ENCODE results near the gene PTPRM.
A peak's percentile ranks its signal among the peaks of the same experiment; 100 is the strongest.

The PTPRM gene

DNA sequence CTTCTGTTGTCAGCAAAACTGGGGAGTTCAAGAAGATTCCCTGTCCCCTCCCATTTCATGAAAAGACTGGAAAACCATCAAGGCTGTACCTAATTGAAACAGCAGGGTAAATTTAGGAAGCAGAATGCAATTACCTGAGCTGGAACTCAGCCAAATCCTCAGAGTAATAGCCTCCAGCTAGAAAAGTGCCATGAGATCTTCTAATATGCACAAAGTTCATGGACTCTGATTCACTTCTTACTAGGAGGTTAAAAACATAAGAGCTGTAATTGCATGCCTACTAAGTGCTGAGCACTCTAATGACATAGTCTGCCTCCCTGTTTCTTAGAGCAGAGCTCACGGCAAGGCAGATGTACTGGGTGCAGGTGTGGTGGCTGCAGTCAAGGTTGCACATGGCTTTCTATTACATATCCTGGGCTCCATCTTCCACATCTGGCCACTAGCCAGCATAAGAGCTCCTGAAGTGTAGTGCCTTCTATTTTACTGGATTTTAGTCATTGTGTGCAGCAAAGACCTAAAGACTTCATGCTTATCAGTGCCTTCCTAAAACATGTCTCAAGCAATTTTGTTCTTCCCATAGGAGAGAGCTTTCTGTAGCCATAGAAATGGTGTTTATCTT, 341.7 kb downstream of the PTPRM start:
- peak; percentile 70 for DNase-seq

DNA sequence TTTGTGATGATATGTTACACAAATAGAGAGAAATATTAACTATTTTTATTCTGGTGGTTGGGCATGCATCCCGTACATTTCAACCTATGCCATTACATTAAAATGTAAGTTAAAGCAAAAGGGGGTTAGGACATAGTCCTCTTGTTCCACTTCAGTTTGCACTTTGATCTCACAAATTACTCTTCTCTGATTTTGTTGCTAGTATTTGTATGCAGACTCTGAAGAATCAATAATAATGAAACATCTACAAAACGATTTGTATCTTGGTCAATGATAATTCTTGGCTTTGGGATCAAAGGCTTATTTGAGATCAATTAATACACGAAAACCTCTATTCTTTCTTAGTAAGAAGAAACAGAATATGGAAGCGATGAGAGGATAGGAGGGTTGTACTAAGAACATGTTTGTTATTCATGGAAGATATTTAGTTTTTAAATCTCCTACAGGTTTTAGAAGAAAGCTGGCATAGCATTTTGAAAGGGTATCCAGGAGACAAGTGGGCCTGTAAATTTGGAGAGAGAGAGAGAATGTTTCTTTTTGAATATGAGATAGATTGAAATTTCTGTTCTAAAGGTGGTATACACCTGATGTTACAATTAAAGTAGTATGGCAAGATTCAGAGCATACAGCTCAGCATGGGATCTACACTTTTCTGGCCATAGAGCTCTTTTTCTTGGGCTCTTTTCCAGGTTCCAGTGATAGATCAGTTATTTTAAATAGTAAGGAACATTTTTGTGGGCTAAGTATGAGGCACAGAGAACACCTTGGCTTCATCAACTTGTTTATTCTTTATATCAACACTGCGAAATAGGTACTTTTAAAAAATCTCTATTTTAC, 347.9 kb downstream of the PTPRM start:
- DNase-seq, result no peak

DNA sequence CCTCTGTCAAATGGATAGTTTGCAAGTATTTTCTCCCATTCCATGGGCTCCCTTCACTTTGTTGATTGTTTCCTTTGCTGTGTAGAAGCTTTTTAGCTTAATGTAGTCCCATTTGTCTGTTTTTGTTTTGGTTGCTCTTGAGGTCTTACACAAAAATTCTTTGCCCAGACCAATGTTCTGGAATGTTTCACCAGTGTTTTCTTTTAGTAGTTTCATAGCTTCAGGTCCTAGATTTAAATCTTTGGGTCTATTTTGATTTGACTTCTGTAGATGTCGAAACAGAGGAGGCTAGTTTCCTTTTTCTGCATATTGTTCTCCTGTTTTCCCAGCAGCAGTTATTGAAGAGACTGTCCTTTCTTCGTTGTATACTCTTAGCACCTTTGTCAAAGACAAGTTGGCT, 351.6 kb downstream of the PTPRM start:
- DNase-seq, result no peak

DNA sequence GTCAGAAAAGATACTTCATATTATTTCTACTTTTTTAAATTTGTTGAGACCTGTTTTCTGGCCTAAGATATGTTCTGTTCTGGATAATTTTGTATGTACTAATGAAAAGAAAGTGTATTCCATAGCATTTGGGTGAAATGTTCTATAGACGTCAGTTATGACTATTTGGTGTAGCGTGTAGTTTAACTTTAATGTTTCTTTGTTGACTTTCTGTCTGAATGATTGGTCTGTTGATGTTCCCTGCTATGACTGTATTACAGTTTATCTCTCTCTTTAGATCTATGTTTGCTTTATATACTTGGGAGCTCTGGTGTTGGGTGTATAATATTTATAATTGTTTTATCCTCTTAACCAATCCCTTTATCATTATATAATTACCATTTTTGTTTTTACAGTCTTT, 352.4 kb downstream of the PTPRM start:
- DNase-seq, result no peak

DNA sequence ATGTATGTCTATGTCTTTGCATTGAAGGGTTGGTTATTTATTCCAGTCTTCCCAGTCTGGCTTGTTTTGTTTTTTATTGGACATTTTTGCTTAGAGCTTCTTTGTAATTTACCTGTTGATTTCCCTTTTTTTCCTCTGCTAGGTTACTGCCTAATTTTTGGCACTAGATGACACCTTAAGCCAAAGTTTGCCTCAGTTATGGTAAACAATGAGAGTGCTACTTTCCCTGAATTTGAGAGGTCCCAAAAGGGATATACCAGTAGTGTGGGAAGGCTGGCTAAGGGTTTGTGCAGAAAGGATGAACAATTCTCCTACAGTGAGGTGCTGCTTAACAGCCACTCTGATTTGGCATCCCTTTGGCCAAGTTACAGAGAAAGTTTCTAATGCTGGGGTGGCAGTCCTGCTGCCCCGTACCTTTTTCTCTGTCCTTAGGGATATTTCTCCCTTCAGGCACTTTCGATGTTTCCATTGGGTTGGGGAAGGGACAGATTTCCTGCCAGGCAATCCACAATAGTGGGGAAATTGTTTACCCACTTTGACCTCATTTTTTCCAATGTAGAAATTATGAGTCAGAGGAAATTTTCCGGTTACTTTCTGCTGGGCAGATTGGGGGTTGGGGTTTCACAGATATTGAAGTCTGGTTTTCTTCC, 354.9 kb downstream of the PTPRM start:
- no peak for DNase-seq

DNA sequence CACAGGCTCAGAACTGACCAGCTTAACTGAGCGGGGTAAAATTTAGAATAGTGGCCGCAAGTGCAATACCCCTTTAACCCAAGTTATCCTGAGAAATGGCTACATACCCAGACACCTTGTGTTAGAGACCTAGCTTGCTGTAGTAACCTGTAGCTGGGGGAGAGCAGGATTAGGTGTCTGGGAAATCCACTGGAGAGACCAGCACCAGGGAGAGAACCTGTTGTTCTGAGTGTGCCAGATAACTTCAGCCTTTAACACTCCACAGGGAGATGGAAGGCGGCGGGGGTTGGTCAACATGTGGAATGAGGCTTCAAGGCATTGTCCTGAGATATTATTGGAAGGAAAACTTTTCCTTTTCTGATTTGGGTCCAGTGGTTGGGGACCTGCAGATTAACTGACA, 356.0 kb downstream of the PTPRM start:
- no peak for DNase-seq

DNA sequence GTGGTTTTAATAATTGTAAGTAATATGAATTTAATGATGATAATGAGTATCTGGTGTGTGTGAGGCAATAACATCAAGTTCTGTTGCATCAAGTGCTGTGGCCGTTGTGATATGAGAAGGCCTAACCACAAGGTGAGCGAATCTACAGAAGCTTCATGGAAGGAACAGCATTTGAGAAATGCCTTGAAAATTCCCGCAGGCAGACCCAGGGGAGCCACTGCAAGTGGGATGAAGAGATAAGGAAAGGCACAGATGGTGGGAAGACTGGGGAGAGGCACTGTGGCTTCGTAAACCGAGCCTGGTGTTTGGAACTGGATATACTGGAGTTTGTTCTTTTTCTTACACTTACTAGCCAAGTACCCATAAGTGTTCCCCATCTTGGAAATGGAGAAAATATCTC, 357.5 kb downstream of the PTPRM start:
- DNase-seq, result peak; percentile 72

DNA sequence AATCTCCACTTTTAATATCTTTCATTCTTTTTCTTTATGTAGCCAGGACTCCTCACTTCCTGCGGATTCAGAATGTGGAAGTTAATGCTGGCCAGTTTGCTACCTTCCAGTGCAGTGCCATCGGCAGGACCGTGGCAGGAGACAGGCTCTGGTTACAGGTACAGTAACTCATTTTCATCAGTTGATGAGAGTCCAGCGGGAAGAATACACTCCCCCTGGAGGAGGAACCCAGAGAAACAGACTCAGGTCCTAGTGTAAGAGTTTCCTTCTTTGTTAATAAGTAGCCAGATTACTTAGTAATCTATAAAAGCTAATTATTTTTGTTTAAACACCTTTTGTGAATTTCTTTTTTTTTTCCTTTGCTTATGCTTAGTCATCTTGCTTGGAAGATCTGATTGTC, 359.4 kb downstream of the PTPRM start:
- DNase-seq, result no peak

DNA sequence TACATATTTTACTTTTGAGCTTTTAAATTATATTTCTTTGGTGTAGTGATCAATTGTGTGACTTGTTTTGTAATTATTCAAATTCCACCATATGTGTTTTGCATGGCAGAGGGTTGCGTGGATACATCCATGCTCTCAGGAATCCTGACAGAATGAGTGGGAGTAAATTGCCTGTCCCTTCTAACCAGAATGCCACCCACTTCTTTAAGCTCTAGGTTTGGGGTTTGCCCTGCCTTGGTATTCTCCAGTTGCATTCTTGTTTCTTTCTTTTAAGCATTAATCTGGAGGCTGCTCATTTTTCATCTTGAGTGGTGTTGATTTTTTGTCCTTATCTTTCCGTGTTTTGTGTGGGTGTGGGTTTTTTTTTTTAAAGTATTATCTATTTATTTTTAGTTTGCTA, 360.0 kb downstream of the PTPRM start:
- no peak for DNase-seq

DNA sequence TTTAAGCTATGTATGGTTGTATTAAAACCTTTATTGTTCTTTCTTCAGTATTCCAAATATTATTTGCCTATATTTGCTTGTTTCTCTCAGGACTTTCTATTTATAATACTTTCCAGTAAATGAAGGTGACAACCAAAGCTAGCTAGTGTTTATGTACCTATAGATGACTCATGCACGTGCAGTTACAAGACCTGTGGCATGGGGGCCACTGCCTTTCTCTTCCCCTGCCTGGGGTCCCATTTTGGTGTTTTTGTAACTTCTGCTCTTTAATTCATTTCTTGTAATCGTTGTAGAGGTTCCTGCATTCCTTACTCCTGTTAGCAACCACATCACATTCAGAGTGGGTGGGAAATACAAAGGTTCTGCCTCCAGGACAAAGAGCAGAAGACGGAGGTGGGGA, 364.6 kb downstream of the PTPRM start:
- DNase-seq, result no peak

DNA sequence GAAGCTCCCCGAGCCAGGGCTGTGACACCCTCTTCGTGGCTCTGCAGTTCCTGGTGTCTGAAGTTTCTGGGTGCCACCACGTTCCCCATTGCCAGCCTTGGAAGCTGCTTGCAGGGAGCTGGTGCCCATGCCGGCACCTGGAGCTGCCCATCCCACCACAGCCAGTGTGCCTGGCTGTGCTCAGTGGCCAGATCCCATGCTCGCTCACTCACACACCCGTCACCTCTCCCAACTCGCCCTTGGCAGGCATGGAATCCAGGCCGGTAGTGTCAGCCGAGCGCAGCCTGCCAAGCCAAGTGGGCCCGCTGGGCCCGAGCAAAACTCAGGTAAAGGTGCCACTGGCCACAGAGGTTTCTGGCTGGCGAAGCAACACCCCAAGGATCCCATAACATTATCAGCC, 370.2 kb downstream of the PTPRM start:
- DNase-seq, result no peak

DNA sequence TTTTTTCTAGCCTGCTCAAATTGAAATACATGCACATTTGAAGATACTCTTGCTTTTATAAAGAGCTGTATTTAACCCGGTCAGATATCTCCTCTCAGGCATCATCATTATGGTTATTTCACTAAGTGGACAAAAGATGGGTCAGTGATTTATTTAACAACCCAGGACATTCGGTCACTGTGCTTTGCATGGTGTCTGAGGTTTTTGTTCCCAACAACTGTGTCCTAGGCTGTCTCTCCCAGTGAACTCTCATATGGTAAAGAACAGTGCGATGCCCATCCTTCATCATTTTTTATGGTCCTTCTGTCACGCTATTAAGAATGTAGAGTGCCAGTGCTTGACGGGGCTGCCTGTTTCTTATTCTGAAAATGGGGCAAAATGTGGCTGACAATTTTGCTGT, 372.4 kb downstream of the PTPRM start:
- no peak for DNase-seq

DNA sequence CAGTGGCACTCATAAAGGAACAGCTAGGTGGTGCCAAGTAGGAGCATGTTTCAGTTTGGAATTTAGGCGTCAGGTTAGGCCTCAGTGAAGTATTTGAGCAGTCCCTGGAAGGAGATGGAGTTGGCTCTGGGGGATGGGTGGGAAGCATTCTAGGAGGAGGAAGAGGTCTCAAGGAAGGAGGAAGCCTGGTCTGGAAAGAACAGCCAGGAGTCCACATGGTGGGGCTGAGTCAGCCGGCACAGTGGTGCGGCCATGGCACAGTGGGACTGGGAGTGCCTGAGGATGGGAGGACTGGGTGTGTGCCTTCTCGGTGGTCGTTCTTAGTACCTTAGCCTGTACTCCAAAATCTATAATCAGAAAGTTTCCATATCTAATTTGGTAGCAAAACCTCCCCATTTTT, 373.3 kb downstream of the PTPRM start:
- DNase-seq, result no peak

DNA sequence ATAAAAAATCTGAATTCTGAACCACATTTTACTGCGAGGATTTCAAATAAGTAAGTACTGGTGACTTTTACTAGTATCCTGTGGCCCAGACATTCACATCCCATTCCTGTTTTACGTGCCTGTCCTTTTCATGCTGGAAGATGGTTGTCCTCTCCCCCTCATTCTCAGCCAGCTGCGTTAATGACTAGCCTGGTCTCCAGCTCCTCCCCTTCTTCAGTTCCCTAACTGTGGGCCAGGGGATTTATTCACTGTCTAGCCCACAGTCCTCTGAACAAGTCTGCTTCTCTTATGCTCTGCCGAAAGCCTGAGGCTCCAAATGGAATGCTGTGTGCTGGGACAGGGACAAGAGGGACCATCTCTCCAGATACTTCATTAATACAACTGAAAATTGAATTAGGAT, 373.9 kb downstream of the PTPRM start:
- no peak for DNase-seq

DNA sequence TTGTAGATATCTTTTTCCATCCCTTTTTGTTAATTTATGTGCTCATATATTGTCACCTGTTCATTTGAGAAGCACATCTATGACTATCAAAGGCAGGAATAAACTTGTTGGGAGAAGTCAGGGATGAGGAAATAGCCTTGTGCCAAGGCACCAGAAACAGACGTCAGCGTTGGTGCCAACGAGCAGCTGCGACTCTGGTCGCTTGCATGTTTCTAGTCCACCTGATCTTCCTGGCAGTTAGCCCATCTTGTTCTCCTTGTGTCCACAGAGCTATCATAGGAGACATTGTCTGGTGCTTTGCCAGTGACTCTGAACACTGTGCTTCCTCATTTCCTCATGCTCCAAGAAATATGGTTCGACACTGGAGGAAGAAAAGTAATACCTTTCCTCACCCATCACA, 374.4 kb downstream of the PTPRM start:
- DNase-seq, result peak; percentile 93

DNA sequence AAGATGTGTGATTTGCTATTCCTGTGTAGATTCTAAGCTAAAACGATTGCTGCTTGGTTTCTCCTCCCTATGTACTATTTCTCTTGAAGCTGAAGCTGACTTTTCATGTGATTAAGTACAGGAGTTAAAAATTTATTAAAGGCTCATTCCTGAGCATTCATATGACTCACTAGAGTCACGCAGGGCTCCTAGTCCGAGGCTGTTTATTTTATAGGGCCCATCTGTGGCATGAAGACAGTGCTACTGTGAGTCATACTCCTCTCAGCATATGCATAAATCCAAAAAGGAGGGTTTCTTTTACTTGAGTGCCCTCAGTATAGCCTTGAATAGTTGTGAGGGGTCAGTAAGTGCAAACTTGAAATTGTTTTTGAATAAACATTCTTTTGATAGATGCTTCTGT, 378.8 kb downstream of the PTPRM start:
- DNase-seq, result no peak

DNA sequence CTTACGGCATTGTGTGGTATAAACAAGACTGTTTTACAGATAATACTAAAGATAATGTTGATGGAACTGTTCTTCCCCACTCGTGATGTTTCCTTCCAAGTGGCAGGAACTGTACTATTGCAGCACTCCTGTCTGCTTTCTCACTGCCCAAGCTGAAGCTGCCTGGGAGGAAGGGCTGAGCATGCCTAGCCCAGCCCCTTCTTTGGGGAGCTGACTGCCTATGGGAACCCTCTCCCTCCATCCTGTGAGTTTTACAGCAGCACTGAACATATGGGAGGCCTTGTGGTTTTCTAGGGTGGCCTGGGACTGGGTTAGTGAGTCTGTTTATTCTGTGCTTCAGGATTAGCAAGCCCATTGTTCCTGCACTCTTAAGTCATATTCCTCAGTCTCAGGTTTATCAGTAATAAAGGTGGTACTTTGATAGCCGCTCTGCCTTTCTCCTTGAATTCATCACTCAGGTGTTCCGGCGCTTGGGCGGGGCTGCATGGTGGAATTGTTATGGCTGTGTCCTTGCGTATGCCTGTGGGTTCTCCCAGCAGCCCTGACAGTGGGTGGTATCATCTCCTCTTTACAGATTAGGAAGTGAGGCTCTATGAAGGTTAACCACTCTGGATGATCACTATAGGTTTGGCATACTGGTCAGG, 379.7 kb downstream of the PTPRM start:
- DNase-seq, result peak; percentile 54

DNA sequence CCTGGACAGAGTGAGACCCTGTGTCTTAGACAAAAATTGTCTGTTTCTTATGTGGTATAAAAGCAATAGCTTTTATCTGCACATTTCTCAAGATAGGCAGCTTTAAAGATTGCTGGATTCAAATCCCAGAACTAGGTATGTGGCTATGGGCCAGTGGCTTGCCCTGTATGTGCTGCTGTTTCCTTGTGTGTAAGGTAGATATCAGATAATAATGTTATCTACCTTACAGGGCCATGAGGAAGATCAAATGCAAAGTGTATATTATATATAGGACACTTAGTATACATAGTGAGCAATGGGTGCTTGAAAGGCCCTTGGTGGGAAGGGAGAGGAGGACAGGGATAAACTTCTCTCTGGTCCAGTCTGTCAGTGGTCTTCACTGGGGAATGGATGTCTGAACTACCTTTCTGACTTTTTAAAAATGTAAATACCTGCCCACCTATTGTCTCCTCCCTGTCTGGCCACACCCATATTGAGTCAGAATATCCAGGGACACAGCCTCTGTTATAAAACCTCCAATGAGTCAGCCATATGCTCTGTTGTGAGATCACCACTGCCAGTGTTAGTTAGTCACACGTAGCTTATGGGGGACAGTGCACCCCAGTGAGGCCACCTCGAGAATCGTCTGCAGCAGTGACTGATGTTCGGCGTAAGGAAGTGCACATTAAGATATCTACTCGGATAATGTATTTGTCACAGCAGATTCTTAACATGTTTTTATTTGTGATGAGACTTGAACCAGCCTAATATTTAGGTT, 383.4 kb downstream of the PTPRM start:
- DNase-seq, result no peak

DNA sequence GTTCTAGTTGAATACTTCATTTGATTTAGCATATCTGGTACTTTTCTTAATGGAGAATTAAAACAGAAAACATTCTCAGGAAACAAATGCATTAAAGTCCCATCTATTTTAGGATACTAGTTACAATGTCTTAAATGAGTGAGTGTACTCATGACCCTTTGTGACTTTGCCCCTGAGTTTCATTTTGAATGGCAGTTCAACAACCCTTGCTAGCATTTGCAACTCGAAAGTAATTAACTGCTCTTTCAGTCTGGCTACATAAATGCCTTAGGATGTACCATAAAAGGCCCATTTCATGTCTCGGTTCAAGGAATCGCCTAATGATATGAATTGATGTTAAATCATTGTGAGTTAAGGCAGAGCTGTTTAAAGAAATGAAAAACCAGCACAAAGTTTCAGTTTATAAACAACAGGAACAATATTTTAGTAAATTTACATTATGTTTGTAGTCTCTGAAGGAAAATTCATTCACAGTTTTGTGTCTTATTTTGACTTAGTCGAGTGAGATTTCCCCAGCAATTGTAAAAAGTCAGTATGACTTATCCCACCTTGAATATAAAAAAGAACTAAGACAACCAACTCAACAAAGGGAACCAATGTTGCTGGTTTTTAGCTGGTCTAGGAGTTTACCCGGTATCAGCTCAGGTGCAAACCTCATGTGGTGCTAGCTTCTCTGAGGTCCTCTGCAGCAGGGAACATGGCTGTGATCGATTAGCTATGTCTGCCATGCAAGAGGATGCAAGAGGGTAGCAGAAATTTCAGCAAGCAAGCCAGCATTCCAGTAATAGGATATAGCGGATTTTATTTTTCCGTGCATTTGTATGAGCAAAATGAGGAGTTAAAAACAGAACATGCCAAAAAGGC, 386.2 kb downstream of the PTPRM start:
- no peak for DNase-seq

DNA sequence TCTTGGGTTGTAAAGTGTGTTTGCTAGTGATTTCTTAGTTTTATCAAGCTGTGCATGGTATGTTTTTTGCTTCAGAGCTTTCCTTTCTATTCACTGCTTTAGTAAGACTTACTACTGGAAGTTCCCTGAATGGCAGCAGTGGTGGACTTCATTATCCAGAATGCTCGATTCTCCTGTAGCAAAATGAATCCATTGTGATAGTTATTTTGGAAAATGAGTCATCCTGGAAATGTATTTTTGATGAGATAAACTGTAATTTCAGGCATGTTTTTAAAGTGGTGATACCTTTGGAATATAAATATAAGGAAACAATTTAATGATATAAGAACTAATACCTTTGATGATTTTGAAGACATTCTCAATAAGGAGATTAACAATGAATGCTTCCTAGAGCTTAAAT, 387.1 kb downstream of the PTPRM start:
- no peak for DNase-seq

DNA sequence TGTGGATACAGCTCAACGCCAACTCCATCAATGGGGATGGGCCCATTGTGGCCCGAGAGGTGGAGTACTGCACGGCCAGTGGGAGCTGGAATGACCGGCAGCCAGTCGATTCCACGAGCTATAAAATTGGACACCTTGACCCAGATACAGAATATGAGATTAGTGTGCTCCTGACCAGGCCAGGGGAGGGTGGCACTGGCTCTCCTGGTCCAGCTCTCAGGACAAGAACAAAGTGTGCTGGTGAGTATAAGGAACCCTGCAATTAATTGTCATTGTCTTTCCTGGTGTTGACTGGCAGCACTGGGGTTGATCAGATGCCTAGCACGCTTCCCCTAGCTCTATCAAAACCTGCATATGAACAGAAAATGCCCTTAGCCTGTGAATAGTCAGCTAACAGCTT, 388.1 kb downstream of the PTPRM start:
- no peak for DNase-seq

DNA sequence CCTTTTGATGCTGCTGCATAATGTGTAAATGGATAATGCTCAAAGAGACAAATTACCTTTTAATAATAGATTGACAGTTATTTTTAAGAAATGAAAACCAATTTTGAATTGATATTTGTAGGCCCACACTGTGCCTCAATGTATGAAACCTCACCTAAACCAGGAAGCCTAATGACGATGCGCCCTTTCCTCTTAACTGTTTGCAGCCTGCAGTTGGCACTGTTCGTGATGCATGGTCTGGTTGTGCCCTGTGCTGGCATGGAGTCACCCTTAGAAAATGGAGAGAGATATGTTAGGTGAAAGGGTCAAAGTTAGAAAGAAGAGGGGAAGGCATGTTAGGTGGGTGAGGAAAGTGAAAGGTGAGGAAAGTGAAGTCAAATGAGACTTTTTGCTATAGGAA, 390.2 kb downstream of the PTPRM start:
- DNase-seq, result no peak

All from NCI-H2171 (cell line).